HL-60 (cell line): Measurements from ENCODE around the gene HIP1.
A peak's percentile ranks its signal among the peaks of the same experiment; 100 is the strongest.

Experiments
- DNase-seq, 2 experiments: peaks; one replicate each; pipeline ENCODE4 v3.0.0-alpha.2; 2010 to 2020; ENCODE audit warnings: low read depth in 1 of 2, low spot score in 1 of 2
- H3K27ac ChIP-seq: fragments of 250-450 bp; sonication (Bioruptor Pico); replicated peaks from 2 replicates; pipeline ENCODE4 v1.5.1; 2020; ENCODE audit warnings: mild to moderate bottlenecking, moderate library complexity
- H3K27me3 ChIP-seq: fragments of 250-450 bp; sonication (Bioruptor Pico); 2 replicates; pipeline ENCODE4 v1.5.1; 2021; ENCODE audit warnings: mild to moderate bottlenecking, moderate library complexity; ENCODE audit not compliant: insufficient read depth, poor library complexity, severe bottlenecking
- H3K4me3 ChIP-seq: replicated peaks from 2 replicates; pipeline ENCODE4 v1.5.1; 2011; ENCODE audit warnings: mild to moderate bottlenecking, control low read depth, low read length; ENCODE audit not compliant: insufficient read depth
- GABPA ChIP-seq: IDR thresholded peaks from 2 replicates; pipeline ENCODE4 v1.6.1; 2012; ENCODE audit warnings: low read depth
- POLR2AphosphoS5 ChIP-seq: IDR thresholded peaks from 2 replicates; pipeline ENCODE4 v1.6.1; 2012; ENCODE audit warnings: low read depth
- SPI1 ChIP-seq: IDR thresholded peaks from 2 replicates; pipeline ENCODE4 v1.6.1; 2012; ENCODE audit warnings: low read depth, mild to moderate bottlenecking, borderline replicate concordance
- TF ChIP-seq, protein P1 (sequence below): IDR thresholded peaks from 2 replicates; pipeline ENCODE4 v1.6.1; 2012; ENCODE audit warnings: low read depth; ENCODE audit not compliant: insufficient replicate concordance
- TF ChIP-seq, protein P2 (sequence below): IDR thresholded peaks from one replicate; pipeline ENCODE4 v1.5.1; 2011; ENCODE audit warnings: low read length, control low read depth, inconsistent platforms; ENCODE audit not compliant: insufficient read depth

HIP1 gene

DNA sequence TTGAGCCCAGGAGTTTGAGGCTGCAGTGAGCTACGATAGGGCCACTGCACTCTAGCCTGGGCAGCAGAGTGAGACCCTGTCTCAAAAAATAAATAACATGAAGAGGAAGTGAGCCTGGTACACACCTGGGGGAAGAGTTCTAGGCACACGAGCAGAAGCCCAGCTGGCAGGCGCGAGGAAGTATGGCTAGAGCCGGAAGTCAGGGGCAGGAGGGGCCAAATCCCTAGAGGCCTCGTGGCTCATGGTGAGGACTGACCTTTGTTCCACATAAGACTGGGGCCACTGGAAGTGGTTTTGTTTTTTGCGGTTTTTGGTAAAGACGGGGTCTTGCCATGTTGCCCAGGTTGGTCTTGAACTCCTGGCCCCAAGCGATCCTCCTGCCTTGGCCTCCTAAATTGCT lies 117.6 kb downstream of the HIP1 start:
- peak overlapping the region; percentile 31; the same call in 1 of the 2 replicates for H3K27ac ChIP-seq
- H3K4me3 ChIP-seq = no peak overlapping the region
- no peaks in the 10 kb centered on the region for H3K27me3 ChIP-seq
- peak; percentile 64; the same call in 1 of the 2 replicates for TF ChIP-seq SPI1
- TF ChIP-seq, protein P1, sequence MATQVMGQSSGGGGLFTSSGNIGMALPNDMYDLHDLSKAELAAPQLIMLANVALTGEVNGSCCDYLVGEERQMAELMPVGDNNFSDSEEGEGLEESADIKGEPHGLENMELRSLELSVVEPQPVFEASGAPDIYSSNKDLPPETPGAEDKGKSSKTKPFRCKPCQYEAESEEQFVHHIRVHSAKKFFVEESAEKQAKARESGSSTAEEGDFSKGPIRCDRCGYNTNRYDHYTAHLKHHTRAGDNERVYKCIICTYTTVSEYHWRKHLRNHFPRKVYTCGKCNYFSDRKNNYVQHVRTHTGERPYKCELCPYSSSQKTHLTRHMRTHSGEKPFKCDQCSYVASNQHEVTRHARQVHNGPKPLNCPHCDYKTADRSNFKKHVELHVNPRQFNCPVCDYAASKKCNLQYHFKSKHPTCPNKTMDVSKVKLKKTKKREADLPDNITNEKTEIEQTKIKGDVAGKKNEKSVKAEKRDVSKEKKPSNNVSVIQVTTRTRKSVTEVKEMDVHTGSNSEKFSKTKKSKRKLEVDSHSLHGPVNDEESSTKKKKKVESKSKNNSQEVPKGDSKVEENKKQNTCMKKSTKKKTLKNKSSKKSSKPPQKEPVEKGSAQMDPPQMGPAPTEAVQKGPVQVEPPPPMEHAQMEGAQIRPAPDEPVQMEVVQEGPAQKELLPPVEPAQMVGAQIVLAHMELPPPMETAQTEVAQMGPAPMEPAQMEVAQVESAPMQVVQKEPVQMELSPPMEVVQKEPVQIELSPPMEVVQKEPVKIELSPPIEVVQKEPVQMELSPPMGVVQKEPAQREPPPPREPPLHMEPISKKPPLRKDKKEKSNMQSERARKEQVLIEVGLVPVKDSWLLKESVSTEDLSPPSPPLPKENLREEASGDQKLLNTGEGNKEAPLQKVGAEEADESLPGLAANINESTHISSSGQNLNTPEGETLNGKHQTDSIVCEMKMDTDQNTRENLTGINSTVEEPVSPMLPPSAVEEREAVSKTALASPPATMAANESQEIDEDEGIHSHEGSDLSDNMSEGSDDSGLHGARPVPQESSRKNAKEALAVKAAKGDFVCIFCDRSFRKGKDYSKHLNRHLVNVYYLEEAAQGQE = no peak
- peak; percentile 61; the same call in 1 of the 2 replicates for TF ChIP-seq POLR2AphosphoS5
- TF ChIP-seq, protein P2, sequence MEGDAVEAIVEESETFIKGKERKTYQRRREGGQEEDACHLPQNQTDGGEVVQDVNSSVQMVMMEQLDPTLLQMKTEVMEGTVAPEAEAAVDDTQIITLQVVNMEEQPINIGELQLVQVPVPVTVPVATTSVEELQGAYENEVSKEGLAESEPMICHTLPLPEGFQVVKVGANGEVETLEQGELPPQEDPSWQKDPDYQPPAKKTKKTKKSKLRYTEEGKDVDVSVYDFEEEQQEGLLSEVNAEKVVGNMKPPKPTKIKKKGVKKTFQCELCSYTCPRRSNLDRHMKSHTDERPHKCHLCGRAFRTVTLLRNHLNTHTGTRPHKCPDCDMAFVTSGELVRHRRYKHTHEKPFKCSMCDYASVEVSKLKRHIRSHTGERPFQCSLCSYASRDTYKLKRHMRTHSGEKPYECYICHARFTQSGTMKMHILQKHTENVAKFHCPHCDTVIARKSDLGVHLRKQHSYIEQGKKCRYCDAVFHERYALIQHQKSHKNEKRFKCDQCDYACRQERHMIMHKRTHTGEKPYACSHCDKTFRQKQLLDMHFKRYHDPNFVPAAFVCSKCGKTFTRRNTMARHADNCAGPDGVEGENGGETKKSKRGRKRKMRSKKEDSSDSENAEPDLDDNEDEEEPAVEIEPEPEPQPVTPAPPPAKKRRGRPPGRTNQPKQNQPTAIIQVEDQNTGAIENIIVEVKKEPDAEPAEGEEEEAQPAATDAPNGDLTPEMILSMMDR = no peak
- no peak for TF ChIP-seq GABPA
- DNase-seq = peak in 1 of 2 experiments; percentile 61

GRCh38 chr7:75619636-75620035 lies 119.1 kb downstream of the HIP1 start:
- TF ChIP-seq POLR2AphosphoS5 (no peak), SPI1 (no peak), GABPA (no peak)
- TF ChIP-seq, protein P1 = no peak
- TF ChIP-seq, protein P2 = no peak
- no peak for DNase-seq
- no peak overlapping the region for H3K4me3 ChIP-seq
- peak overlapping the region; percentile 14; the same call in 1 of the 2 replicates for H3K27ac ChIP-seq
- no peaks in the 10 kb centered on the region for H3K27me3 ChIP-seq

GRCh38 chr7:75617634-75618234 lies 121.0 kb downstream of the HIP1 start:
- no peak overlapping the region for H3K4me3 ChIP-seq
- H3K27ac ChIP-seq = peak overlapping the region; percentile 87

More at GRCh38 chr7:75617634-75618234, 121.0 kb downstream of the HIP1 start:
- H3K27me3 ChIP-seq = no peaks in the 10 kb centered on the region
- DNase-seq = peak; percentile 100
- TF ChIP-seq POLR2AphosphoS5 (peak; percentile 99), GABPA (peak; percentile 74), SPI1 (peak; percentile 80)
- TF ChIP-seq, protein P2 = no peak
- TF ChIP-seq, protein P1 = peak; percentile 71
